ENCODE measurements around the gene GATA3. TPM values are rescaled to one million over a fixed set of nuclear protein-coding genes. Genes with fewer than 3 reads are reported as not detected.

The GATA3 gene
- polyA plus RNA-seq, 4 donors: 82.9 to 123 (median 91.7) TPM

- DNase-seq (ENCODE audit: low read depth in 4 of 4, low spot score in 2 of 4): no peak
These were observed 7.1 kb downstream of the GATA3 start for GRCh38 chr10:8061274-8062211.

GRCh38 chr10:8063128-8063908, 8.8 kb downstream of the GATA3 start:
- no peak for DNase-seq (ENCODE audit: low read depth in 4 of 4, low spot score in 2 of 4)

DNA sequence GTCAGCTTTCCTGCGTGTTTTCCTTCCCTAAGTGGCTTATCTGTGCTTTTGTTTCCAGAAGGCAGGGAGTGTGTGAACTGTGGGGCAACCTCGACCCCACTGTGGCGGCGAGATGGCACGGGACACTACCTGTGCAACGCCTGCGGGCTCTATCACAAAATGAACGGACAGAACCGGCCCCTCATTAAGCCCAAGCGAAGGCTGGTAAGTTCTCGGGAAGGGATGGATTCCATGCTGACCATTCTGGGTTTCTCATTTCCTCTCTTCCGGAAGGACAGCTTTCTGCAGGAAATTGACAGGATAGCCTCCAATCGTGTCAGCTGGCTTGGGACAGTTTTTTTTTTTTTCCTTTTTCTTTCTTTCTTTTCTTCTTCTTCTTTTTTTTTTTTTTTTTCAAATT, 9.4 kb downstream of the GATA3 start:
- no peak for DNase-seq (ENCODE audit: low read depth in 4 of 4, low spot score in 2 of 4)

DNA sequence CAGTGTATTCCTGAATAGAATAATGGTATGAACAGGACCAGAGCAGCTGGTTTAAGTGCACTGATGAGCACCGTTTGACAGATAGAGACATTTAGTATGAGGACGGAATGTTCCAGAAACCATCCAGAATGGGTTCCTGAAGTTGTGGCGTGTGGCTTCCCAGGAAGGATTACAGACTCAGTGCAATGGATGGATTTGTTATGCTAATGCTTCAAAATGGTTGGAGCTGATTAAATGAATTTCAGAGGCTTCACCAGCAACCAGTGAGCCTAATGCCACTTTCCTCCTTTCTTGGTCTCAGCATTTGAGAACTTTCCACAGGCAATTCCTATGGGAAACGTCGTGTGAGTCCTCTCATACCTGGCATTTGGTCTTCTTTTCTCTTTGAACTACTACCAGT, 9.9 kb downstream of the GATA3 start:
- DNase-seq (ENCODE audit: low read depth in 4 of 4, low spot score in 2 of 4): no peak

DNA sequence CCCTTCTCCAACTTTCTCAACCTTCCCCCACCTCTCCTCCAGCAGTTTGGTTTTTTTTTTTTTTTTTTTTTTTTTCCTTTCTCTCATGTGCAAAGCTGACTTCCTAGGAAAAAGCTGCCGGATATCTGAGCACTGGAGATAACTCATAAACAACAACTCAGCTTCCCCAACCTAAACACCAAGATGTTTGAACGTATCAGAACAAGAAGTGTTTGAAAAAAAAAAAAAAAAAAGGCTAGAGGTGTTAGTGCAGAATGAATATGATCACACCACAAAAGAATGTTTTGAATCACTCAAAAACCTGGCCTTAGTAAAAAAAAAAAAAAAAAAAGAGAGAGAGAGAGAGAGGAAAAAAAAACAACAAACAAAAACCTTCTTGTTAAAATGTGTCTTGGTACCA, 11.2 kb downstream of the GATA3 start:
- no peak for DNase-seq (ENCODE audit: low read depth in 4 of 4, low spot score in 2 of 4)

DNA sequence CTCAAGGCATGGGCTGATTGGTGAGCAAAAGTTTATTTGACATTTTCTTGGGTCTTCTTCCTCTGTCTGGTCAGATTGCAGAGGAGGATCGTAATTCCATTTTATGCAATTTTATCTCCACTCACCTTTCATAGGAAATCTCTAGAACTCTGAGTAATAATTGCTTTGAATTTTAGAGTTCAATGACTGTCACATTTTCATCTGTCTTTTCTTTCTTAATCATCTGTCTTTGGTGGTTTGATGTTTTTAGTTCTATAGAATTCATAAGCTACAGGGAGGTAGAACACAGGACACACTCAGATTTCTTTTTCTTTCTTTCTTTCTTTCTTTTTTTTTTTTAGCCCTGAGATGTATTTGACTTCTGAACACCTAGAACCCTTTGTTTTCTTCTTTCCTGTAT, 11.6 kb downstream of the GATA3 start:
- DNase-seq (ENCODE audit: low read depth in 4 of 4, low spot score in 2 of 4): no peak

GRCh38 chr10:8066797-8067196, 12.3 kb downstream of the GATA3 start:
- no peak for DNase-seq (ENCODE audit: low read depth in 4 of 4, low spot score in 2 of 4)

- no peak for DNase-seq (ENCODE audit: low read depth in 4 of 4, low spot score in 2 of 4)
These were observed 14.6 kb downstream of the GATA3 start for GRCh38 chr10:8069108-8069507.

DNA sequence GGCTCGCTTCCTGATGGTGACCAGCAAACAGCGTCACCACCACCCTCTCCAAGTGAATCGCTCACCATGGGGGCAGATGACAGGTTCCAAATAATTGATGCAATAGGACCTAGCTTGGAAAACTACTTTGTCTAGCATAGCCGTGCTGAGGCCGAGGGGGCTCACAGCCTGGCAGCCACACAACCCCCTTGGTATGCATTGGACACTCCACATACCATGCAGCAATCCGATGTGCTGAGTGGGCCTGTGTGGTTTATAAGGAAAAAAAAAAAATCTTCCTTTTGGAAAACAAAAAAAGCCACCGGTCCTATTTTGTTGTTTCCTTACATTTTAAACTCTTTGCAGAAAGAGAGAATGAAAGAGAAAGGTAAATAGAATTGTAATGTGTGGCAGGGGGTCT, 15.1 kb downstream of the GATA3 start:
- no peak for DNase-seq (ENCODE audit: low read depth in 4 of 4, low spot score in 2 of 4)

DNA sequence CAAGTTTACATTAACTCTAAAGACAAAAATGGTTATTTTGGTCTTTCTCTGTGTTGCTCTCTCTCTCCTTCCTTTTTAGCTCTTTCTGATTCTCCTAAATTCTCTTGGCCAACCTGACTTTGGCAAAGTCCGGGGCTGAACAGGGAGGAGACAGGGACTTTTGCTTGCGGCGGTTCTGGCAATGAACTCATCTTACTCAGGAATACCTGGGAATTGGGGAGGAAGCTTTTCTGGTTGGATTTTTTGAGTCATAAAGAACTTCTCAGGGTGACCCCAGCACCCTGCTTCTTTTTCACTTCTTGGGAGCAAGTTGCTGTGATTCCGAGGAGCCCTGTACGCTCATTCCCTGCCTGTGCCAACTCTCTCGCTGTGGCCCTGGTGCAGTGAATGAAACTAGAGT, 16.0 kb downstream of the GATA3 start:
- DNase-seq (ENCODE audit: low read depth in 4 of 4, low spot score in 2 of 4): no peak

GRCh38 chr10:8071006-8071405, 16.5 kb downstream of the GATA3 start:
- no peak for DNase-seq (ENCODE audit: low read depth in 4 of 4, low spot score in 2 of 4)

DNA sequence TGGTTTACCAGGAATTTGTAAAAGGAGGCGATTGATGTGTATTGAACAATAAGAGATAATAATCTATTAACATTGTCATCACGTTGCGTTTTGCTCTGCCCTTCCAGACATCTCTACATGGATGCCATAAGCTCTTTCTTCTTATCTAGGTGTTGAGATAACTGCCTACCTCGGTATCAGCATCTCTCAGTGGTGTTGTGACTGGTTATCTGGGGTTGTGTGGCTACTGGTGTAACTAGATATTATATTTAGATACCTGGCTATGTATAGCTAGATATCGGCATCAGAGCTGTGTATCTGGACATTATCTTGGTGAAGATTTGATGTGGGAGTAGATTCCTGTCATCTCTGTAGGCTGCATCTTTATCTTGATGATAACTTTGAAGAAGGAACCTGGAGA, 17.2 kb downstream of the GATA3 start:
- no peak for DNase-seq (ENCODE audit: low read depth in 4 of 4, low spot score in 2 of 4)

DNA sequence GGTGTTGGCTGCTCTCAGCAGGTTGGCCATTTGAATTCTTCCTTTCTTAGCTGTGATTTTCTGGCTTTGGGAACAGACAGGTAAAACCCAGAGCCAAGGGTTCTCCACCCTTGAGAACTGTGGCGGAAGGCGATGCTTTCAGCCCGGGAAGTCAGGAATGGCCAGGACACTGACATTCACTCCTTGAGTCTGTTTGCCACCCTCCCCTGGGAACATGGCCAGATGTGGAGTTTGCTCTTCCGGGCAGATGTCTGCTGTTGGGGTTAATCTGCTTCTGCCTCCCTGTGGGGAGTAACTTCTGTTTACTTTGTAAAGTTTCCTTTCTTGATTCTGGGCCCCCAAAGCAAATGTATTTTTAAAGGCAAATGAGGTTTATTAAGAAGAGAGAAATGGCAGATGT, 17.7 kb downstream of the GATA3 start:
- no peak for DNase-seq (ENCODE audit: low read depth in 4 of 4, low spot score in 2 of 4)

GRCh38 chr10:8073691-8074416, 19.4 kb downstream of the GATA3 start:
- no peak for DNase-seq (ENCODE audit: low read depth in 4 of 4, low spot score in 2 of 4)

DNA sequence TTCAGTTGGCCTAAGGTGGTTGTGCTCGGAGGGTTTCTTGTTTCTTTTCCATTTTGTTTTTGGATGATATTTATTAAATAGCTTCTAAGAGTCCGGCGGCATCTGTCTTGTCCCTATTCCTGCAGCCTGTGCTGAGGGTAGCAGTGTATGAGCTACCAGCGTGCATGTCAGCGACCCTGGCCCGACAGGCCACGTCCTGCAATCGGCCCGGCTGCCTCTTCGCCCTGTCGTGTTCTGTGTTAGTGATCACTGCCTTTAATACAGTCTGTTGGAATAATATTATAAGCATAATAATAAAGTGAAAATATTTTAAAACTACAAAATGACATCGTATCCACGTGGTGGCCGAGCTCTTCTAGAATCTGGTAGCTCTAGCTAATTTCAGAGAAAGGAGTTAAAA, 20.4 kb downstream of the GATA3 start:
- DNase-seq (ENCODE audit: low read depth in 4 of 4, low spot score in 2 of 4): no peak

- DNase-seq (ENCODE audit: low read depth in 4 of 4, low spot score in 2 of 4): no peak
These were observed 21.1 kb downstream of the GATA3 start for GRCh38 chr10:8075282-8076260.

DNA sequence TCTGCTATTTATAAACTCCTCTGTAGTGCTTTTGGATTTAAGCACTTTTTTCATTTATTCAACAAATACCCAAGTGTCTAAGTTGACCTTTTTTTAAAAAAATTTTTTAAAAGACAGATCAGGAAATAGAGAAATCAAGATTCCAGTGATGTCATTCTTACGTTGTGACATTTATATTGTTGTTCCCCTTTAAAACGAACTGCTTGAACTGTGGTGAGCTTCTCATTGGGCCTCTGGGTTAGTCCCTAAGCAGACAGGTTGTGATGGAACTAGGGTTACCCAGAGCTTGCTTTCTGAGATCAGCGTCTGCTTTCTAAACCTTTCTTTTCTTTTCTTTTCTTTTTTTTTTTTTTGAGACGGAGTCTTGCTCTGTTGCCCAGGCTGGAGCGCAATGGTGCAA, 22.4 kb downstream of the GATA3 start:
- DNase-seq (ENCODE audit: low read depth in 4 of 4, low spot score in 2 of 4): no peak

GRCh38 chr10:8078027-8078426, 23.5 kb downstream of the GATA3 start:
- DNase-seq (ENCODE audit: low read depth in 4 of 4, low spot score in 2 of 4): no peak

- DNase-seq (ENCODE audit: low read depth in 4 of 4, low spot score in 2 of 4): no peak
These were observed 24.6 kb downstream of the GATA3 start for GRCh38 chr10:8079126-8079525.

DNA sequence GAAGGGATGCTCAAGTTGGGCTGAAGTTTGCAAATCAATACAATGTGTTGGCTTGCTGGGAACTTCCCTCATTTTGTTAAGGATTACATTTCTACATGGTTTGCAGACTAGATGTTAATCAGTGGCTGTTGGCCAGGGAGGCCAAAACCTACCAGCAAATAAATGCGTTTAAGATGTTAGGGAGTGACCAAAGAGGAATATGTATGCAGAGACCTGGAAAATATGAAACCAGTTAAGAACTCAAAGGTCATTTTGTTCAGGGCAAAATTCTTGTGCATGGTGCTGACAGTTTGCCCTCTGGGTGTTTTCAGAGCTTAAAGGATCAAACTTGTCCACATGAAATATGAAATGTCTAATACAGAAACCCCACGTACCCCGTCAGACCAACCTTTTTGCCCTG, 30.3 kb downstream of the GATA3 start:
- DNase-seq (ENCODE audit: low read depth in 4 of 4, low spot score in 2 of 4): no peak
